PC-3 (cell line): ENCODE measurements around the gene RNASE12.

Source experiments
- CTCF ChIP-seq: fragments of 300-600 bp; sonication (generic); conservative IDR thresholded peaks from 2 replicates; pipeline ENCODE4 v1.5.1; 2017; ENCODE audit warnings: antibody characterized with exemption, low read depth, mild to moderate bottlenecking, low read length
- EZH2 ChIP-seq: fragments of 300-600 bp; sonication (generic); IDR thresholded peaks from one replicate; pipeline ENCODE4 v1.6.1; 2017; ENCODE audit warnings: antibody characterized with exemption, mild to moderate bottlenecking, low read length; ENCODE audit not compliant: unreplicated experiment

- TF ChIP-seq CTCF = no peak
- no peak for TF ChIP-seq EZH2
Measured at GRCh38 chr14:20587489-20588154, 3.6 kb downstream of the RNASE12 start, which contains the start of gene RNASE11.
